Mammary epithelial cell (primary cell): ENCODE measurements around the gene CREB5.

Source experiments
- EZH2 ChIP-seq: IDR thresholded peaks from 2 replicates; pipeline ENCODE4 v1.6.1; 2012; ENCODE audit warnings: low read length, inconsistent platforms, borderline replicate concordance
- TF ChIP-seq, protein P1 (sequence below), 2 donors: IDR thresholded peaks in 1 of 2; conservative IDR thresholded peaks in 1 of 2; 2 replicates each; pipeline ENCODE4 v1.5.1; 2011 to 2012; ENCODE audit warnings: inconsistent platforms in 2 of 2, low read length in 2 of 2, mild to moderate bottlenecking in 2 of 2, control low read depth in 1 of 2, low read depth in 1 of 2; ENCODE audit not compliant: insufficient read depth in 1 of 2; ENCODE audit errors: extremely low read depth in 1 of 2

DNA sequence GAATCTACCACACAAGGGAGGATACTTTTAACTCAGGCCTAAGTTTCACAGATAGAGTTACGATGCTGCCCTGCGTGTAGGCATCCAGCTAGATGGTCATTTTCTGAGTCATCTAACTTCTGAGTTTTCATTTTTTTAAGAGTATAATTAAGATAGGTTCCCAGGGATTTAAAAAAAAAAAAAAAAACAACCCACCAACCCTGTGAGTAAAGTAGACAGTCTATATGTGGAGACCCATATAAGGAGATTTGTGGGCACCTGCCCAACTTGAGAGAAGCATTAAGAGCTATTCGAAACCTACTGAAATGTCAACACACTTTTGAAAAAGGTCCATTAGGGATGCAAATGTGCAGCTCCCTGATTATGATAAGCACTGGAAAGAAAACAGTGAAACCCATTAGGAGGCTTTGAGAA, 288.5 kb downstream of the CREB5 start:
- TF ChIP-seq, protein P1, sequence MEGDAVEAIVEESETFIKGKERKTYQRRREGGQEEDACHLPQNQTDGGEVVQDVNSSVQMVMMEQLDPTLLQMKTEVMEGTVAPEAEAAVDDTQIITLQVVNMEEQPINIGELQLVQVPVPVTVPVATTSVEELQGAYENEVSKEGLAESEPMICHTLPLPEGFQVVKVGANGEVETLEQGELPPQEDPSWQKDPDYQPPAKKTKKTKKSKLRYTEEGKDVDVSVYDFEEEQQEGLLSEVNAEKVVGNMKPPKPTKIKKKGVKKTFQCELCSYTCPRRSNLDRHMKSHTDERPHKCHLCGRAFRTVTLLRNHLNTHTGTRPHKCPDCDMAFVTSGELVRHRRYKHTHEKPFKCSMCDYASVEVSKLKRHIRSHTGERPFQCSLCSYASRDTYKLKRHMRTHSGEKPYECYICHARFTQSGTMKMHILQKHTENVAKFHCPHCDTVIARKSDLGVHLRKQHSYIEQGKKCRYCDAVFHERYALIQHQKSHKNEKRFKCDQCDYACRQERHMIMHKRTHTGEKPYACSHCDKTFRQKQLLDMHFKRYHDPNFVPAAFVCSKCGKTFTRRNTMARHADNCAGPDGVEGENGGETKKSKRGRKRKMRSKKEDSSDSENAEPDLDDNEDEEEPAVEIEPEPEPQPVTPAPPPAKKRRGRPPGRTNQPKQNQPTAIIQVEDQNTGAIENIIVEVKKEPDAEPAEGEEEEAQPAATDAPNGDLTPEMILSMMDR (conservative IDR thresholded peaks at IDR 0.05 in 1 of 2, IDR thresholded peaks at IDR 0.05 in 1 of 2; ENCODE audit: extremely low read depth in 1 of 2, insufficient read depth in 1 of 2, low read depth in 1 of 2, low read length in 2 of 2) = no peak
- TF ChIP-seq EZH2 = no peak
